ENCODE measurements around the gene SMPD4. TPM values are rescaled to one million over a fixed set of nuclear protein-coding genes. Genes with fewer than 3 reads are reported as not detected.
"Not testable (repeated sequence)": the region's sequence is repeated elsewhere in the genome, so short reads cannot be mapped to it uniquely, and the experiment has no call there.

Gene SMPD4
- total and polyA plus RNA-seq, 2 of the 8 experiments (the other 6 are each of a cell fraction or from before 2014, with no cell fraction given), result 102 to 106 TPM

GRCh38 chr2:130169163-130169562, 12.2 kb downstream of the SMPD4 start:
- not testable (repeated sequence) for DNase-seq (ENCODE audit: low read depth in 1 of 2, low spot score in 2 of 2)

GRCh38 chr2:130166611-130167010, 14.8 kb downstream of the SMPD4 start:
- H3K9ac ChIP-seq (replicated peaks in 1 of 4; ENCODE audit: extremely low read depth in 1 of 4, low read depth in 3 of 4, low read length in 3 of 4); H3K79me2 ChIP-seq (ENCODE audit: control insufficient read depth in 1 of 2, insufficient read depth in 2 of 2, low read length in 2 of 2); H2BK5ac ChIP-seq (ENCODE audit: low read depth, low read length); DNase-seq (ENCODE audit: low read depth in 1 of 2, low spot score in 2 of 2); H4K5ac ChIP-seq (ENCODE audit: insufficient read length, low read depth, low read length); H3K23ac ChIP-seq (ENCODE audit: insufficient read length); H3K4me1 ChIP-seq (replicated peaks in 1 of 4; ENCODE audit: control insufficient read depth in 3 of 4, insufficient read depth in 4 of 4, low read length in 3 of 4); H2AK5ac ChIP-seq (ENCODE audit: low read depth, low read length); H4K8ac ChIP-seq (ENCODE audit: extremely low read depth, insufficient read depth, low read length); CTCF ChIA-PET (ENCODE audit: partially characterized antibody); H3K4ac ChIP-seq (replicated peaks; ENCODE audit: insufficient read length, low read depth, low read length); H2BK120ac ChIP-seq (replicated peaks; ENCODE audit: low read depth, low read length); H4K91ac ChIP-seq (replicated peaks; ENCODE audit: insufficient read length, low read length); POLR2A ChIA-PET (ENCODE audit: partially characterized antibody); H3K79me1 ChIP-seq (ENCODE audit: low read depth, low read length); H3K18ac ChIP-seq (ENCODE audit: extremely low read depth, low read length); H2BK20ac ChIP-seq (ENCODE audit: low read length); H4K20me1 ChIP-seq (replicated peaks in 1 of 2; ENCODE audit: control insufficient read depth in 1 of 2, insufficient read depth in 2 of 2, low read length in 2 of 2); H3K27ac ChIP-seq (ENCODE audit: low read depth, low read length); H2AFZ ChIP-seq (ENCODE audit: low read length); H3K27me3 ChIP-seq (replicated peaks in 1 of 4; ENCODE audit: control insufficient read depth in 3 of 4, extremely low read depth in 1 of 4, insufficient read depth in 3 of 4, low read length in 3 of 4); H2BK12ac ChIP-seq (ENCODE audit: low read depth, low read length); H2BK15ac ChIP-seq (ENCODE audit: low read length); H3K4me2 ChIP-seq (ENCODE audit: insufficient read depth in 1 of 2, low read depth in 2 of 2, low read length in 2 of 2); H3K14ac ChIP-seq (ENCODE audit: insufficient read length); H3K23me2 ChIP-seq (ENCODE audit: low read depth, low read length); H3K9me3 ChIP-seq (ENCODE audit: insufficient read depth in 2 of 2, low read depth in 1 of 2, low read length in 1 of 2); FAIRE-seq; H3K4me3 ChIP-seq (ENCODE audit: extremely low read depth in 1 of 4, insufficient read depth in 2 of 4, low read depth in 3 of 4, low read length in 4 of 4); H3K56ac ChIP-seq (replicated peaks; ENCODE audit: insufficient read length, low read depth, low read length): not testable (repeated sequence)
- peaks cover 8 to 55% (median 27%) of the 10 kb centered on the region in 4 experiments for H3K36me3 ChIP-seq (ENCODE audit: control insufficient read depth in 2 of 4, insufficient read depth in 4 of 4, low read length in 3 of 4)
- 85% methylated on average over 3 of the region's 3 CpGs; no CpG with 5 or more reads in 1 of the 2 experiments for WGBS, 2 experiments (ENCODE audit: extremely low coverage in 1 of 2, insufficient coverage in 1 of 2, insufficient read length in 1 of 2, insufficient replicate concordance in 2 of 2, low coverage in 1 of 2, low lambda C conversion rate in 2 of 2, missing lambda C conversion rate in 1 of 2)

More at GRCh38 chr2:130169163-130169562, 12.2 kb downstream of the SMPD4 start:
- POLR2A ChIA-PET (ENCODE audit: partially characterized antibody), result interaction anchor here (0.6 to 1.7 kb wide), 2 partner anchors 18 to 971 kb away, joined by 4 read pairs; no protein-coding TSS in a partner anchor
- not testable (repeated sequence) for H3K9ac ChIP-seq (replicated peaks in 1 of 4; ENCODE audit: extremely low read depth in 1 of 4, low read depth in 3 of 4, low read length in 3 of 4); FAIRE-seq; H3K56ac ChIP-seq (replicated peaks; ENCODE audit: insufficient read length, low read depth, low read length); H3K4me3 ChIP-seq (ENCODE audit: extremely low read depth in 1 of 4, insufficient read depth in 2 of 4, low read depth in 3 of 4, low read length in 4 of 4); H2BK20ac ChIP-seq (ENCODE audit: low read length); H2BK15ac ChIP-seq (ENCODE audit: low read length); H2BK5ac ChIP-seq (ENCODE audit: low read depth, low read length); H4K91ac ChIP-seq (replicated peaks; ENCODE audit: insufficient read length, low read length); H3K18ac ChIP-seq (ENCODE audit: extremely low read depth, low read length); H3K9me3 ChIP-seq (ENCODE audit: insufficient read depth in 2 of 2, low read depth in 1 of 2, low read length in 1 of 2); H3K14ac ChIP-seq (ENCODE audit: insufficient read length); H2BK12ac ChIP-seq (ENCODE audit: low read depth, low read length); H3K79me1 ChIP-seq (ENCODE audit: low read depth, low read length); H3K4ac ChIP-seq (replicated peaks; ENCODE audit: insufficient read length, low read depth, low read length); H2BK120ac ChIP-seq (replicated peaks; ENCODE audit: low read depth, low read length); H4K5ac ChIP-seq (ENCODE audit: insufficient read length, low read depth, low read length); H4K20me1 ChIP-seq (replicated peaks in 1 of 2; ENCODE audit: control insufficient read depth in 1 of 2, insufficient read depth in 2 of 2, low read length in 2 of 2); H3K23ac ChIP-seq (ENCODE audit: insufficient read length); H2AK5ac ChIP-seq (ENCODE audit: low read depth, low read length); H3K79me2 ChIP-seq (ENCODE audit: control insufficient read depth in 1 of 2, insufficient read depth in 2 of 2, low read length in 2 of 2); H3K4me1 ChIP-seq (replicated peaks in 1 of 4; ENCODE audit: control insufficient read depth in 3 of 4, insufficient read depth in 4 of 4, low read length in 3 of 4); H3K27me3 ChIP-seq (replicated peaks in 1 of 4; ENCODE audit: control insufficient read depth in 3 of 4, extremely low read depth in 1 of 4, insufficient read depth in 3 of 4, low read length in 3 of 4); H3K27ac ChIP-seq (ENCODE audit: low read depth, low read length); H3K23me2 ChIP-seq (ENCODE audit: low read depth, low read length); H2AFZ ChIP-seq (ENCODE audit: low read length); H3K4me2 ChIP-seq (ENCODE audit: insufficient read depth in 1 of 2, low read depth in 2 of 2, low read length in 2 of 2); H4K8ac ChIP-seq (ENCODE audit: extremely low read depth, insufficient read depth, low read length)
- H3K36me3 ChIP-seq (ENCODE audit: control insufficient read depth in 2 of 4, insufficient read depth in 4 of 4, low read length in 3 of 4), result peaks cover 10 to 61% (median 25%) of the 10 kb centered on the region in 4 experiments
- CTCF ChIA-PET (ENCODE audit: partially characterized antibody), result interaction anchor here (0.7 kb wide), 2 partner anchors 579 to 1990 kb away, joined by 3 to 4 read pairs; no protein-coding TSS in a partner anchor
- WGBS, 2 experiments (ENCODE audit: extremely low coverage in 1 of 2, insufficient coverage in 1 of 2, insufficient read length in 1 of 2, insufficient replicate concordance in 2 of 2, low coverage in 1 of 2, low lambda C conversion rate in 2 of 2, missing lambda C conversion rate in 1 of 2), result 90% methylated on average over 3 of the region's 3 CpGs; no CpG with 5 or more reads in 1 of the 2 experiments
